Gastrocnemius medialis (tissue), 4 donors: ENCODE measurements around the gene CAMTA1. TPM values are rescaled to one million over a fixed set of nuclear protein-coding genes. Genes with fewer than 3 reads are reported as not detected.

Experiments
- ATAC-seq, 2 donors: fragments of 150-250 bp; one replicate each; pipeline ENCODE4 v1.9.1; 2016
- DNase-seq, 2 donors: peaks; one replicate each; pipeline ENCODE4 v3.0.0-alpha.2; 2019
- H3K27ac ChIP-seq, 4 donors: fragments of 200-600 bp; sonication (generic); 1 replicate in 1 of 4; 2 replicates in 3 of 4; pipeline ENCODE4 v1.5.1; 2016 to 2018; ENCODE audit warnings: mild to moderate bottlenecking in 2 of 4, moderate library complexity in 1 of 4
- H3K27me3 ChIP-seq, 3 donors: fragments of 200-600 bp; sonication (generic) in 2 of 3; 1 replicate in 1 of 3; 2 replicates in 2 of 3; pipeline versions ENCODE4 v1.5.1 to v1.6.0; 2016 to 2019; ENCODE audit warnings: mild to moderate bottlenecking in 1 of 3, moderate library complexity in 1 of 3
- H3K36me3 ChIP-seq, 2 donors: fragments of 200-600 bp; sonication (generic) in 1 of 2; one replicate each; pipeline ENCODE4 v1.5.1; 2017 to 2018
- H3K4me1 ChIP-seq, 2 donors: fragments of 200-600 bp; sonication (generic) in 1 of 2; one replicate each; pipeline ENCODE4 v1.5.1; 2016 to 2017; ENCODE audit warnings: mild to moderate bottlenecking in 2 of 2
- H3K4me3 ChIP-seq, 4 donors: fragments of 200-600 bp; sonication (generic) in 3 of 4; 1 replicate in 1 of 4; 2 replicates in 3 of 4; pipeline ENCODE4 v1.5.1; 2016 to 2019; ENCODE audit warnings: mild to moderate bottlenecking in 2 of 4
- H3K9me3 ChIP-seq, 3 donors: fragments of 200-600 bp; sonication (generic) in 2 of 3; 1 replicate in 1 of 3; 2 replicates in 2 of 3; pipeline ENCODE4 v1.5.1; 2016 to 2019
- CTCF ChIP-seq, 5 experiments: fragments of 450-650 bp in 3 of 5; fragments of 200-600 bp in 2 of 5; sonication (generic) in 2 of 5; IDR thresholded peaks in 4 of 5; conservative IDR thresholded peaks in 1 of 5; 1 replicate in 4 of 5; 2 replicates in 1 of 5; pipeline ENCODE4 v1.5.1; 2016 to 2019; ENCODE audit warnings: antibody characterized with exemption in 5 of 5, mild to moderate bottlenecking in 3 of 5, moderate library complexity in 3 of 5
- POLR2A ChIP-seq, 2 donors: fragments of 450-650 bp; IDR thresholded peaks; one replicate each; pipeline ENCODE4 v1.6.1; 2017; ENCODE audit warnings: antibody characterized with exemption in 2 of 2, mild to moderate bottlenecking in 2 of 2, moderate library complexity in 2 of 2
- in situ Hi-C, 4 donors: fragments of 200-750 bp; cut with MboI; loops; one replicate each; pipeline versions ENCODE4 v1.15.0 to v1.8.0; 2017; ENCODE audit warnings: low sequenced_read_pairs in 4 of 4
- intact Hi-C: fragments of 100-400 bp; cut with DNase I; formaldehyde crosslinking; loops from one replicate; pipeline ENCODE4 v1.15.1; 2023; ENCODE audit warnings: low total_unique reads
- total RNA-seq, 4 donors: library from RNA; depleted of rRNA; stranded (reverse); fragments of >200 nt; gene quantifications; one replicate each; pipeline versions ENCODE4 v1.1.0 to v1.2.3, GENCODE V29; 2016

CAMTA1 gene
- total RNA-seq, 4 donors from 2014 or later, result 60.5 to 113 (median 70.4) TPM

- in situ Hi-C loops (no loop called here), intact Hi-C loops (no loop called here)
- Histone ChIP-seq H3K4me3 (no peak overlapping the region), H3K4me1 (peaks cover 3 to 11% of the 10 kb centered on the region in 2 donors), H3K36me3 (no peaks in the 10 kb centered on the region), H3K27ac (peak overlapping the region in 3 of 4 donors; percentile 34 to 60 (median 39)), H3K27me3 (no peaks in the 10 kb centered on the region), H3K9me3 (no peaks in the 10 kb centered on the region)
- no peak for DNase-seq
- no peak for TF ChIP-seq POLR2A (IDR thresholded peaks at IDR 0.05)
- TF ChIP-seq CTCF (IDR thresholded peaks at IDR 0.05 in 4 of 5, conservative IDR thresholded peaks at IDR 0.05 in 1 of 5), result no peak
- ATAC-seq, result peak in 1 of 2 donors; percentile 60
Measured at GRCh38 chr1:7388488-7389185, 603.4 kb downstream of the CAMTA1 start.

DNA sequence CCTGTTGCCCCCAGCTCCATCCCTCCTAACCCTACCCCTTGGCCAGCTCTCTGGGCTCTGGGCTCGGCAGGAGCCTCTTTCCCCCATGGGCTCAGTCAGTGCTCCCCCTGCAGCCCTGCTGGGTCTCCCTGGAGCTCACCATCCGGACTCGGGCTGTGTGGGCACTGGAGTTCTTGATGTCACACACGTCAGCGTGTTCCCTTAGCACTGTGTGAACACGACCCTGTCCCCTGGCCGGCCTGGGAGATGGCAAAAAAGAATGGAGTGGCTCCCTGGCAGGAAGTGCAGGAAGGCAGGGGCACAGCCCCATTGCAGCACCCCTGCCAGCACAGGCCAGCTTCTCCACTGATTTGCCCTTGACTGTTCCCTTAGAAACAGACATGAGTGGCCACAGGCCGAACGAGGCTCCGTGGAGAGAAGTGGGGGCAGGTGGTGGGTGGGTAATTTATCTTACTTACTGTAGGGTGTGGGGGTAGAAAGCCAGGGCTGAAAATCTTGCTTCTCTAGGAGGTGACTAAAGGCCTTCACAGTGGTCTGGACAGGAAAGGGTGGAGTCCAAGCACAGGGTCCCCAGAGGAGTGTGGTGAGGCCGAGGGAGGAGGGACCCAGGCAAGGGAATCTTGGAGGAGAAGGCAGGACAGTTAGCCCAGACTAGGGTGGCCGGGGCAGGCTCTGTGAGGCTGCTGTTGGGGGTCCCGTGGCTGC is 604.1 kb downstream of the CAMTA1 start:
- Histone ChIP-seq H3K27ac (peak overlapping the region in 3 of 4 donors; percentile 24 to 60 (median 39)), H3K9me3 (no peaks in the 10 kb centered on the region), H3K4me1 (peaks cover 3 to 11% of the 10 kb centered on the region in 2 donors), H3K36me3 (no peaks in the 10 kb centered on the region), H3K4me3 (no peak overlapping the region), H3K27me3 (no peaks in the 10 kb centered on the region)
- in situ Hi-C loops, result no loop called here
- DNase-seq (no peak), ATAC-seq (no peak)
- no peak for TF ChIP-seq POLR2A (IDR thresholded peaks at IDR 0.05)
- no peak for TF ChIP-seq CTCF (IDR thresholded peaks at IDR 0.05 in 4 of 5, conservative IDR thresholded peaks at IDR 0.05 in 1 of 5)
- intact Hi-C loops, result no loop called here

- TF ChIP-seq CTCF (IDR thresholded peaks at IDR 0.05 in 4 of 5, conservative IDR thresholded peaks at IDR 0.05 in 1 of 5) (no peak), POLR2A (IDR thresholded peaks at IDR 0.05) (no peak)
- no peak for ATAC-seq
- no peak for DNase-seq
- H3K4me1 ChIP-seq, result peaks cover 3 to 11% of the 10 kb centered on the region in 2 donors
- H3K4me3 ChIP-seq, result no peak overlapping the region
- intact Hi-C loops, result no loop called here
- H3K36me3 ChIP-seq, result no peaks in the 10 kb centered on the region
- H3K27ac ChIP-seq, result peak overlapping the region in 1 of 4 donors; percentile 39
- H3K9me3 ChIP-seq, result peaks cover 0 to 1% (median under 1%) of the 10 kb centered on the region in 3 donors
- in situ Hi-C loops, result no loop called here
- H3K27me3 ChIP-seq, result no peaks in the 10 kb centered on the region
Measured at GRCh38 chr1:7389906-7390603, 604.8 kb downstream of the CAMTA1 start.

DNA sequence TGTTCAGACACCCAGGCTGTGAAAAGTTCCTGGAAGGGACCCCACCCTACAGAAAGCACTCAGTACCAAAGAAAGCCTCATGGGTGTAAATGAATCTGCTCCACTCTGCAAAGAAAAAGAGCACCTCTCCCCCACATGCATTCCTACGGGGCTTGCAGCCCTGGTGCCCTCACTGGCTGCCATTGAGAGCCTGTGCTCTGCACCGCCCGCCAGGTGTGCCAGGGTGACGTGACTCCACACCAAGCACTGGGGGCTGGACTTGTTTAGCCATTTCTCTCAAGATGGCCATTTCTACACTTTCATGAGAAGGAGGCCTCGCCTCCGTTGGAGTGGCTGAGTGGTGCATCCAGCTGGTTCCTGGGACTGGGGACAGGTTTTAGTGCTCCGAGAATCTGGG is 605.3 kb downstream of the CAMTA1 start:
- intact Hi-C loops (no loop called here), in situ Hi-C loops (no loop called here)
- no peak overlapping the region for H3K4me3 ChIP-seq
- H3K27me3 ChIP-seq, result peaks cover 0 to 2% (median 0%) of the 10 kb centered on the region in 3 donors
- TF ChIP-seq POLR2A (IDR thresholded peaks at IDR 0.05) (no peak), CTCF (IDR thresholded peaks at IDR 0.05 in 4 of 5, conservative IDR thresholded peaks at IDR 0.05 in 1 of 5) (no peak)
- H3K9me3 ChIP-seq, result peaks cover 0 to 7% (median 3%) of the 10 kb centered on the region in 3 donors
- DNase-seq, result no peak
- H3K4me1 ChIP-seq, result peaks cover 3 to 11% of the 10 kb centered on the region in 2 donors
- H3K27ac ChIP-seq, result no peak overlapping the region
- no peak for ATAC-seq
- H3K36me3 ChIP-seq, result no peaks in the 10 kb centered on the region
